Osteoblast (primary cell): ENCODE measurements around the gene TIMELESS. TPM values are rescaled to one million over a fixed set of nuclear protein-coding genes. Genes with fewer than 3 reads are reported as not detected.
A peak's percentile ranks its signal among the peaks of the same experiment; 100 is the strongest.

Experiments used
- DNase-seq: peaks from one replicate; pipeline ENCODE4 v3.0.0; 2011; ENCODE audit warnings: low spot score, mixed read lengths; ENCODE audit not compliant: insufficient read length; ENCODE audit errors: missing footprints
- H2AFZ ChIP-seq: 2 replicates; pipeline ENCODE4 v1.6.0; 2011; ENCODE audit warnings: mild to moderate bottlenecking, low read length
- H3K27ac ChIP-seq: 2 replicates; pipeline ENCODE4 v1.5.1; 2011; ENCODE audit warnings: mild to moderate bottlenecking, low read depth, low read length, moderate library complexity
- H3K27me3 ChIP-seq: 2 replicates; pipeline ENCODE4 v1.6.0; 2012; ENCODE audit warnings: mild to moderate bottlenecking, control low read depth, inconsistent platforms, low read length, moderate library complexity; ENCODE audit not compliant: insufficient read depth
- H3K36me3 ChIP-seq: 2 replicates; pipeline ENCODE4 v1.5.1; 2011; ENCODE audit warnings: mild to moderate bottlenecking, low read length, control low read depth, moderate library complexity; ENCODE audit not compliant: insufficient read depth
- H3K4me1 ChIP-seq: 2 replicates; pipeline ENCODE4 v1.5.1; 2011; ENCODE audit warnings: mild to moderate bottlenecking, low read length, control low read depth, moderate library complexity; ENCODE audit not compliant: insufficient read depth
- H3K4me2 ChIP-seq: 2 replicates; pipeline ENCODE4 v1.6.0; 2011; ENCODE audit warnings: mild to moderate bottlenecking, low read length; ENCODE audit not compliant: insufficient read depth
- H3K4me3 ChIP-seq: fragments of 200-600 bp; sonication (generic); 3 replicates; pipeline ENCODE4 v1.5.1; 2012; ENCODE audit warnings: mild to moderate bottlenecking, low read length, inconsistent platforms; ENCODE audit not compliant: insufficient read depth
- H3K79me2 ChIP-seq: 2 replicates; pipeline ENCODE4 v1.6.0; 2012; ENCODE audit warnings: mild to moderate bottlenecking, low read length, control low read depth, inconsistent platforms; ENCODE audit not compliant: insufficient read depth
- H3K9me3 ChIP-seq: 2 replicates; pipeline ENCODE4 v1.5.1; 2011; ENCODE audit warnings: low read depth, low read length, control low read depth
- H4K20me1 ChIP-seq: 2 replicates; pipeline ENCODE4 v1.6.0; 2012; ENCODE audit warnings: mild to moderate bottlenecking, low read length, control low read depth; ENCODE audit not compliant: insufficient read depth
- total RNA-seq: library from RNA; depleted of rRNA; stranded (reverse); fragments of >200 nt; gene quantifications from 2 replicates; pipeline ENCODE4 v1.2.3, GENCODE V29; 2012
- TF ChIP-seq, protein P1 (sequence below): IDR thresholded peaks from 2 replicates; pipeline ENCODE4 v1.5.1; 2011; ENCODE audit warnings: mild to moderate bottlenecking, low read depth, low read length, moderate library complexity; ENCODE audit errors: extremely low read depth

The TIMELESS gene
- total RNA-seq, 1 donor: 4.7 TPM

DNA sequence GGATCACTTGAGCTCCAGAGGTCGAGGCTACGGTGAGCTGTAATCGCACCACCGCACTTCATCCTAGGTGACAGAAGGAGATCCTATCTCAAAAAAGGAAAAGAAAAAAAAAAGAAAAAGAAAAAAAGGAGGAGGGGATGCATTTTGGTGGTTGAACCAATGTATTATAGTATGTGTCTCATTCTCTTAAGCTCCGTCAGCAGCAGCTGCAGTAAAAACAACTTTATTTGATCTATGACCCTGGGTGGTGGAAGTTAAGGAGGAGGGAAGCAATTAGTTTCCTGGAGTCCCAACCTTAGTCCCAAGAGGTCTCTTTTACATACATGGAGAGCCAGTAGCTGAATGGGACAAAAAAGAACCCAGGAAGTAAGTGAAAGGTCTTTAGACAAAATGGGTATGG, 59.8 kb downstream of the TIMELESS start:
- DNase-seq: no peak
- no peaks in the 10 kb centered on the region for H3K36me3 ChIP-seq
- no peak overlapping the region for H2AFZ ChIP-seq
- no peaks in the 10 kb centered on the region for H4K20me1 ChIP-seq
- peaks cover 15% of the 10 kb centered on the region for H3K4me1 ChIP-seq
- H3K27ac ChIP-seq: no peak overlapping the region
- no peak overlapping the region for H3K4me3 ChIP-seq
- no peaks in the 10 kb centered on the region for H3K27me3 ChIP-seq
- no peaks in the 10 kb centered on the region for H3K79me2 ChIP-seq
- no peak overlapping the region for H3K4me2 ChIP-seq
- TF ChIP-seq, protein P1, sequence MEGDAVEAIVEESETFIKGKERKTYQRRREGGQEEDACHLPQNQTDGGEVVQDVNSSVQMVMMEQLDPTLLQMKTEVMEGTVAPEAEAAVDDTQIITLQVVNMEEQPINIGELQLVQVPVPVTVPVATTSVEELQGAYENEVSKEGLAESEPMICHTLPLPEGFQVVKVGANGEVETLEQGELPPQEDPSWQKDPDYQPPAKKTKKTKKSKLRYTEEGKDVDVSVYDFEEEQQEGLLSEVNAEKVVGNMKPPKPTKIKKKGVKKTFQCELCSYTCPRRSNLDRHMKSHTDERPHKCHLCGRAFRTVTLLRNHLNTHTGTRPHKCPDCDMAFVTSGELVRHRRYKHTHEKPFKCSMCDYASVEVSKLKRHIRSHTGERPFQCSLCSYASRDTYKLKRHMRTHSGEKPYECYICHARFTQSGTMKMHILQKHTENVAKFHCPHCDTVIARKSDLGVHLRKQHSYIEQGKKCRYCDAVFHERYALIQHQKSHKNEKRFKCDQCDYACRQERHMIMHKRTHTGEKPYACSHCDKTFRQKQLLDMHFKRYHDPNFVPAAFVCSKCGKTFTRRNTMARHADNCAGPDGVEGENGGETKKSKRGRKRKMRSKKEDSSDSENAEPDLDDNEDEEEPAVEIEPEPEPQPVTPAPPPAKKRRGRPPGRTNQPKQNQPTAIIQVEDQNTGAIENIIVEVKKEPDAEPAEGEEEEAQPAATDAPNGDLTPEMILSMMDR: no peak
- H3K9me3 ChIP-seq: no peaks in the 10 kb centered on the region

DNA sequence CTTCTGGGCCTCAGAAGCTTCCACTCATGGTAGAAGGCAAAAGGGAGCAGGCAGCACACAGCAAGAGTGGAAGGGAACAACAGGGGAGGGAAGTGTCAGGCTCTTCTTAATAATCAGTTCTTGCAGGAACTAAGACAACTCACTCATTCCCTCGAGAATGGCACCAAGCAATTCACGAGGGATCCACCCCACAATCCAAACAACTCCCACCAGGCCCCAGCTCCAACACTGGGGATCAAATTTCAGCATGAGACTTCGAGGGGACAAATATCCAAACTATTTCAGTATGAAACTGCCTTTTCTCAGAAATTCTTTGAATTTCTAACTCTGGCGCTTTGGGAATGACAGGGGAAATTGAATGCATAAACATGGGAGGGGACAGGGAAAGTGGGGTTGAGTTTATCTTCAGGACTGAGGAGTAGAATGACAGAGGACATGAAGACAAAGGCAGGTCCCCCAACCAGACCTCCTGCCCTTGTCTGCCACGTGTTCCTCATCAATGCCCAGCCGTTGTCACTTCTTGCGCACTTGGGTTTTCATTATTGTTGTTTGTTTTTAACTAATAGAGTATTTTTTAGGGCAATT, 62.0 kb downstream of the TIMELESS start:
- Histone ChIP-seq H3K4me3 (no peak overlapping the region), H3K79me2 (no peaks in the 10 kb centered on the region), H4K20me1 (no peaks in the 10 kb centered on the region), H3K4me2 (peak overlapping the region; percentile 10), H3K27me3 (peaks cover 7% of the 10 kb centered on the region), H3K27ac (no peak overlapping the region), H3K9me3 (no peaks in the 10 kb centered on the region), H2AFZ (peak overlapping the region; percentile 69), H3K4me1 (peaks cover 15% of the 10 kb centered on the region), H3K36me3 (no peaks in the 10 kb centered on the region)
- no peak for DNase-seq
- TF ChIP-seq, protein P1: no peak

DNA sequence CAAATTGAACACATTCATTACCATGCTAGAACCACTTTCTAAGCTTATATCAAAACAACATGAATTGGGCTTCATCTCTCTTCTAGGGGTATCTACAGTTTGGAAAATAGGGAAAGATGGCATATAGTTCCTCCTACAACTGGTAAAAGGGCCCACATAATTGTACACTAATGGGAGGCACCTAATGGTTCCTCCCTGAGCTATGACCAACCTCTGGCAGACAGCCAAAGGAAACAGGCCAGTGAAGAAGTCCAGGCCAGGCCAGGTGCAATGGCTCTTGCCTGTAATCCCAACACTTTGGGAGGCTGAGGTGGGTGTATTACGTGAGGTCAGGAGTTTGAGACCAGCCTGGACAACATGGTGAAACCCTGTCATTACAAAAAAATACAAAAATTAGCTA, 63.4 kb downstream of the TIMELESS start:
- H4K20me1 ChIP-seq: no peaks in the 10 kb centered on the region
- H3K27ac ChIP-seq: no peak overlapping the region
- no peak for DNase-seq
- H3K36me3 ChIP-seq: no peaks in the 10 kb centered on the region
- no peaks in the 10 kb centered on the region for H3K9me3 ChIP-seq
- no peaks in the 10 kb centered on the region for H3K79me2 ChIP-seq
- TF ChIP-seq, protein P1: no peak
- no peak overlapping the region for H3K4me2 ChIP-seq
- H3K27me3 ChIP-seq: peaks cover 7% of the 10 kb centered on the region
- H3K4me1 ChIP-seq: peaks cover 15% of the 10 kb centered on the region
- H3K4me3 ChIP-seq: no peak overlapping the region
- H2AFZ ChIP-seq: no peak overlapping the region

DNA sequence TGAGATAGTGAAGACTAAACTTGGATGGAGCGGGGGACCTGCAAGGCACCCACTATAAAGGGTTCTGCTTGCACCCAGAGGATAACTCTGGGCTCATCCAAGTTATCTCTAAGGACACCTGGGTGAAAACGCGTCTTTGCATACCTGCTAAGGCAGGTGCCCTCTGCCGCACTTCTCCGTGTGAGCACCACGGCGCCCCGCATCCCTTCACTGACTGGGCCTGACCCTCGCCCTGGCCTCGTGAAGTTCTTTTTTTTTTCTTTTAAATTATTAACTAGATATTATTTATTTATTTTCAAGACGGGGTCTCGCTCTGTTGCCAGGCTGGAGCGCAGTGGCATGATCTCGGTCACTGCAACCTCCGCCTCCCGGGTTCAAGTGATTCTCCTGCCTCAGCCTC, 66.6 kb downstream of the TIMELESS start:
- Histone ChIP-seq H3K27me3 (peaks cover 7% of the 10 kb centered on the region), H3K27ac (no peak overlapping the region), H4K20me1 (no peaks in the 10 kb centered on the region), H3K4me3 (no peak overlapping the region), H3K9me3 (no peaks in the 10 kb centered on the region), H3K36me3 (no peaks in the 10 kb centered on the region), H3K4me1 (peaks cover 14% of the 10 kb centered on the region), H3K79me2 (no peaks in the 10 kb centered on the region), H3K4me2 (no peak overlapping the region), H2AFZ (no peak overlapping the region)
- TF ChIP-seq, protein P1: no peak
- no peak for DNase-seq
